HepG2 (cell line): Measurements from ENCODE around the gene SARS2. TPM values are rescaled to one million over a fixed set of nuclear protein-coding genes. Genes with fewer than 3 reads are reported as not detected.

ENCODE experiments used
- ATAC-seq: fragments of 200-7000 bp; cut with Tn5 transposase; 3 replicates; pipeline ENCODE4 v1.9.1; 2020; ENCODE audit warnings: mild to moderate bottlenecking, moderate library complexity
- BruUV-seq: library from RNA; stranded (reverse); fragments of 400-500 nt; replicated peaks from 2 replicates; lab custom pipeline; 2021; lab: Mats Ljungman, UMichigan
- CTCF ChIA-PET: fragments of 300-600 bp; formaldehyde crosslinking; extraction: SDS; loops from one replicate; lab custom pipeline; 2021; ENCODE audit warnings: low total read pairs, inconsistent platforms, low intra/inter-chr PET ratio; lab: Yijun Ruan, JAX
- POLR2A ChIA-PET: fragments of 350-600 bp; sonication (Branson Sonifier 250); formaldehyde crosslinking; loops from one replicate; lab custom pipeline; 2020; ENCODE audit warnings: antibody characterized with exemption, inconsistent platforms; lab: Yijun Ruan, JAX
- DNase-seq: peaks from one replicate; pipeline ENCODE4 v3.0.0-alpha.2; 2015; ENCODE audit warnings: low spot score
- FAIRE-seq: peaks from 3 replicates; lab custom pipeline; 2011; peaks lifted over from hg19 to GRCh38; lab: Jason Lieb, UNC
- H2AFZ ChIP-seq: one replicate; pipeline ENCODE4 v1.6.1; 2011; ENCODE audit warnings: low read length, inconsistent platforms
- H3K27ac ChIP-seq: fragments of 300-600 bp; 3 replicates; pipeline ENCODE4 v1.8.0; 2011; ENCODE audit warnings: mixed run types, mild to moderate bottlenecking, mixed read lengths, low read length, inconsistent platforms; ENCODE audit not compliant: insufficient read depth; ENCODE audit errors: extremely low read length
- H3K27me3 ChIP-seq, 2 experiments: fragments of 200-600 bp in 1 of 2; 2 replicates in 1 of 2; 3 replicates in 1 of 2; pipeline versions ENCODE4 v1.6.0 to v1.8.0; 2011; ENCODE audit warnings: low read length in 2 of 2, mild to moderate bottlenecking in 2 of 2, moderate library complexity in 2 of 2, inconsistent platforms in 1 of 2; ENCODE audit not compliant: insufficient read depth in 2 of 2, control insufficient read depth in 1 of 2
- H3K36me3 ChIP-seq, 2 experiments: fragments of 200-600 bp in 1 of 2; replicated peaks in 1 of 2; 2 replicates in 1 of 2; 3 replicates in 1 of 2; pipeline versions ENCODE4 v1.5.1 to v1.8.0; 2011; ENCODE audit warnings: low read length in 2 of 2, inconsistent platforms in 1 of 2; ENCODE audit not compliant: insufficient read depth in 2 of 2, control insufficient read depth in 1 of 2
- H3K4me1 ChIP-seq: 2 replicates; pipeline ENCODE4 v1.5.1; 2012; ENCODE audit warnings: low read length, inconsistent platforms; ENCODE audit not compliant: insufficient read depth
- H3K4me2 ChIP-seq: 2 replicates; pipeline ENCODE4 v1.6.0; 2011; ENCODE audit warnings: low read depth, low read length, inconsistent platforms
- H3K4me3 ChIP-seq, 3 experiments: fragments of 200-600 bp in 1 of 3; sonication (generic), shearing (Covaris generic) in 1 of 3; replicated peaks in 1 of 3; 2 replicates each; pipeline ENCODE4 v1.5.1; 2011 to 2016; ENCODE audit warnings: low read length in 3 of 3, inconsistent platforms in 2 of 3, low read depth in 2 of 3, mild to moderate bottlenecking in 2 of 3, control low read depth in 1 of 3, mixed read lengths in 1 of 3; ENCODE audit not compliant: insufficient read depth in 1 of 3
- H3K79me2 ChIP-seq: one replicate; pipeline ENCODE4 v1.6.1; 2011; ENCODE audit warnings: low read length, inconsistent platforms; ENCODE audit not compliant: insufficient read depth
- H3K9ac ChIP-seq: 2 replicates; pipeline ENCODE4 v1.6.0; 2011; ENCODE audit warnings: mild to moderate bottlenecking, low read depth, low read length, inconsistent platforms; ENCODE audit not compliant: insufficient read depth
- H3K9me3 ChIP-seq: 2 replicates; pipeline ENCODE4 v1.5.1; 2012; ENCODE audit warnings: mild to moderate bottlenecking, low read length
- H4K20me1 ChIP-seq: 2 replicates; pipeline ENCODE4 v1.6.0; 2011; ENCODE audit warnings: inconsistent platforms, mild to moderate bottlenecking, low read length, moderate library complexity; ENCODE audit not compliant: insufficient read depth
- ADNP ChIP-seq: sonication (generic); formaldehyde crosslinking; IDR thresholded peaks from 2 replicates; pipeline ENCODE4 v1.4.0; 2020; ENCODE audit warnings: missing genetic modification reagents
- KLF16 ChIP-seq, 2 experiments: sonication (generic) in 1 of 2; formaldehyde crosslinking in 1 of 2; IDR thresholded peaks; 2 replicates each; pipeline versions ENCODE4 v1.6.1 to v1.8.0; 2016 to 2023; ENCODE audit warnings: missing genetic modification reagents in 2 of 2, missing compliant biosample characterization in 1 of 2
- MTA1 ChIP-seq: sonication (generic); formaldehyde crosslinking; IDR thresholded peaks from 2 replicates; pipeline ENCODE4 v1.4.0; 2020; ENCODE audit warnings: missing genetic modification reagents, mild to moderate bottlenecking, borderline replicate concordance
- PHF5A ChIP-seq: IDR thresholded peaks from one replicate; pipeline ENCODE4 v1.6.1; 2018; ENCODE audit warnings: low read depth, missing genetic modification reagents; ENCODE audit not compliant: unreplicated experiment
- TCF12 ChIP-seq, 2 experiments: fragments of 450-650 bp in 1 of 2; sonication (generic) in 1 of 2; formaldehyde crosslinking in 1 of 2; IDR thresholded peaks; 2 replicates each; pipeline versions ENCODE4 v1.6.1 to v1.8.0; 2017 to 2022; ENCODE audit warnings: antibody characterized with exemption in 1 of 2, mild to moderate bottlenecking in 1 of 2, missing genetic modification reagents in 1 of 2, moderate library complexity in 1 of 2
- ZMYM3 ChIP-seq: sonication (generic); formaldehyde crosslinking; IDR thresholded peaks from 2 replicates; pipeline ENCODE4 v1.5.1; 2020; ENCODE audit warnings: mild to moderate bottlenecking, missing genetic modification reagents
- ZNF263 ChIP-seq: sonication (generic); formaldehyde crosslinking; IDR thresholded peaks from 2 replicates; pipeline ENCODE4 v1.4.0; 2020; ENCODE audit warnings: missing genetic modification reagents
- WGBS: methylation state at CpG from one replicate; pipeline ENCODE4 v1.1.6; 2017; ENCODE audit warnings: low lambda C conversion rate; 5-methylcytosine and 5-hydroxymethylcytosine counted together
- in situ Hi-C: cut with HindIII; loops from 2 replicates; pipeline ENCODE4 v1.10.0; 2017; ENCODE audit warnings: low pct_unique_long_range_greater_than_20kb; ENCODE audit not compliant: extremely low pct_ligation_motif_present
- intact Hi-C: fragments of 100-400 bp; cut with micrococcal nuclease; formaldehyde crosslinking; loops from one replicate; pipeline ENCODE4 v1.10.0; 2022; ENCODE audit not compliant: unreplicated experiment
- polyA plus RNA-seq, 8 experiments: library from polyadenylated mRNA; depleted of rRNA in 3 of 8; stranded (reverse) in 7 of 8; unstranded in 1 of 8; fragments of >200 nt; fragmentation: Illumina TruSeq in 4 of 8; extraction: Trizol in 4 of 8; gene quantifications; 2 replicates each; pipeline versions ENCODE4 v1.2.1 to v1.2.3, GENCODE V29; 2011 to 2016; ENCODE audit warnings: low read depth in 4 of 8, missing spikeins in 1 of 8, mixed read lengths in 1 of 8; ENCODE audit not compliant: insufficient read depth in 1 of 8
- total RNA-seq, 5 experiments: library from RNA; depleted of rRNA; stranded (reverse); fragments of >200 nt; fragmentation: Illumina TruSeq; extraction: Trizol; gene quantifications; 2 replicates each; pipeline ENCODE4 v1.2.3, GENCODE V29; 2016; ENCODE audit warnings: low read depth in 1 of 5
- TF ChIP-seq, protein P1 (sequence below): sonication (generic); formaldehyde crosslinking; IDR thresholded peaks from 2 replicates; pipeline ENCODE4 v1.4.0; 2020; ENCODE audit warnings: mild to moderate bottlenecking, missing genetic modification reagents, borderline replicate concordance

Gene SARS2
- total and polyA plus RNA-seq, 2 of the 13 experiments (the other 11 are each of a cell fraction or from before 2014, with no cell fraction given), result 40.0 to 48.6 TPM

DNA sequence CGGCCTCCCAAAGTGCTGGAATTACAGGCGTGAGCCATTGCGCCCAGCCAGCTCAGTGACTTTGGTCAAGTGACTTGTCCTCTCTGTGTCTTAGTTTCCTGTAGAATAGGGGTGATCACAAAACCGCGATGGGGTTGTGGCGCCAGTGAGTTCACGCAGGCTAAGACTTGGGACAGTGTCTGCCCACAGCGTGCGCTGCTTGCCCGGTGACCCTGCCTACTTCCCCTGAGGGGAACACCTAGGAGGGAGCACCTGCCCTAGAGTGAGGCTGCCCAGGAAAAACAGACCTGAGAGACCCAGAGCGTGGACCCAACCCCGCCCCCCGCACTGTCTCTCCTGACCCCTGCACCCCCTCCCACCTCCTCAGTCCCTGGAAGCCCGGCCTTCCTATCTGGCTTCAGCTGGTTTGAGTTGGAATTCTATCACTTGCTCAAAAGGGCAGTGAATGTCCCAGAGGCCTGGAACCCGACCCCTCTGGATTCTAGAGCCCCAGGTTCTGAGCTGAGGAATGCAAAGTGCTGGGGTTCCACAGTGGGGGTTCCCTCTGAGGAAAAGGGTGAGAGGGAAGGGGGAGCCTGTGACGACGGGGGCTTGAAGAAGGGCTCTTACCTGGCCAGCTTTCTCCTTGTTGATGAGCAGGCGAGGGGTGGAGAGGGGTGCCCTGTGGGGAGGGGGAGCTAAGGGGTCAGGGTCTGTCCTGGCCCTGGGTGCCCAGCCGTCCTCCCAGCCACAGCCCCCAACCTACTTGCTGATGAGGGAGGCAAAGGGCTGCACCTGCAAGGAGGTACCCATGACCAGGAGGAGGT lies 50.3 kb downstream of the SARS2 start:
- BruUV-seq, result no TSS peak
- H3K79me2 ChIP-seq, result no peaks in the 10 kb centered on the region
- POLR2A ChIA-PET, result interaction anchor here (1.3 to 5.6 kb wide), 3 partner anchors 21 to 31 kb away, joined by 4 to 37 read pairs (median 5); no protein-coding TSS in a partner anchor
- peaks cover 45% of the 10 kb centered on the region for H3K4me1 ChIP-seq
- H2AFZ ChIP-seq, result no peak overlapping the region
- peaks cover 0 to 2% of the 10 kb centered on the region in 2 experiments; a peak in 2 of 5 replicates for H3K36me3 ChIP-seq
- intact Hi-C loops (no loop called here), in situ Hi-C loops (no loop called here)
- no peak for ATAC-seq
- TF ChIP-seq ZMYM3 (CRISPR knock-in tag), result no peak
- TF ChIP-seq ZNF263 (CRISPR knock-in tag), result 0 out of 2 replicates have a peak, but pooled peaks have one; percentile 34
- H3K9me3 ChIP-seq, result no peaks in the 10 kb centered on the region
- H3K4me3 ChIP-seq, result no peak overlapping the region
- no peaks in the 10 kb centered on the region for H3K27me3 ChIP-seq
- no peak overlapping the region for H3K9ac ChIP-seq
- WGBS, result 88% methylated on average over 11 of the region's 19 CpGs
- no peak overlapping the region for H3K4me2 ChIP-seq
- H3K27ac ChIP-seq, result no peak overlapping the region
- FAIRE-seq, result no peak
- CTCF ChIA-PET, result no interaction called here
- no peak for DNase-seq
- H4K20me1 ChIP-seq, result no peaks in the 10 kb centered on the region

DNA sequence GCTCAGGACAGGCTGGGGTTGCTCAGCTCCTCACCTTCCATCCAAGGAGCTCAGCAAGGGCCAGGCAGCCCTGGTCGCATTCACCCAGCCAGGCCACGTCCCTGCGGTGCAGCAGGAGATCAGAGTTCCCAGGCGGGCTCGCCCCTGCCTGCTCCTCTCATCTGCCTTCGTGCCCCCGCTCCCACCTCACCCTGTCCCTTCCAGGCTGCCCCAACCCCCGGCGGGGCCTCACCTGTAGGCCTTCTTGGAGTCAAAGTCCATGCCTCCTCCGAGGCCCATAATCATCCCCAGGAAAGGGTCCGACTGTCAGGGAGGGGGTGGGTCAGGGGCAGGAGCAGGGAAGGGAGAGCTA lies 51.2 kb downstream of the SARS2 start:
- H2AFZ ChIP-seq, result no peak overlapping the region
- peaks cover 0 to 2% of the 10 kb centered on the region in 2 experiments; a peak in 2 of 5 replicates for H3K36me3 ChIP-seq
- FAIRE-seq, result no peak
- no peak for TF ChIP-seq PHF5A
- TF ChIP-seq, protein P1, sequence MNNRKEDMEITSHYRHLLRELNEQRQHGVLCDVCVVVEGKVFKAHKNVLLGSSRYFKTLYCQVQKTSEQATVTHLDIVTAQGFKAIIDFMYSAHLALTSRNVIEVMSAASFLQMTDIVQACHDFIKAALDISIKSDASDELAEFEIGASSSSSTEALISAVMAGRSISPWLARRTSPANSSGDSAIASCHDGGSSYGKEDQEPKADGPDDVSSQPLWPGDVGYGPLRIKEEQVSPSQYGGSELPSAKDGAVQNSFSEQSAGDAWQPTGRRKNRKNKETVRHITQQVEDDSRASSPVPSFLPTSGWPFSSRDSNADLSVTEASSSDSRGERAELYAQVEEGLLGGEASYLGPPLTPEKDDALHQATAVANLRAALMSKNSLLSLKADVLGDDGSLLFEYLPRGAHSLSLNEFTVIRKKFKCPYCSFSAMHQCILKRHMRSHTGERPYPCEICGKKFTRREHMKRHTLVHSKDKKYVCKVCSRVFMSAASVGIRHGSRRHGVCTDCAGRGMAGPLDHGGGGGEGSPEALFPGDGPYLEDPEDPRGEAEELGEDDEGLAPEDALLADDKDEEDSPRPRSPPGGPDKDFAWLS (CRISPR knock-in tag), result no peak
- TF ChIP-seq KLF16 (CRISPR knock-in tag; IDR thresholded peaks at IDR 0.05), result no peak
- TF ChIP-seq TCF12 (IDR thresholded peaks at IDR 0.05), result no peak
- TF ChIP-seq TCF12 (CRISPR knock-in tag; IDR thresholded peaks at IDR 0.05), result no peak
- no peak for TF ChIP-seq MTA1 (CRISPR knock-in tag)
- no peak for TF ChIP-seq ADNP
- peak; percentile 9; the same call in 1 of the 3 replicates for ATAC-seq
- in situ Hi-C loops (no loop called here), intact Hi-C loops (no loop called here)
- no peak for DNase-seq
- no peak overlapping the region for H3K4me3 ChIP-seq
- H3K4me2 ChIP-seq, result 0 out of 2 replicates have a peak overlapping the region, but pooled peaks have one; percentile 15
- BruUV-seq, result no TSS peak
- H3K9me3 ChIP-seq, result no peaks in the 10 kb centered on the region
- H4K20me1 ChIP-seq, result no peaks in the 10 kb centered on the region
- no peak overlapping the region for H3K9ac ChIP-seq
- ChIA-PET CTCF (no interaction called here), POLR2A (interaction anchor here (1.3 to 5.6 kb wide), 5 partner anchors 8 to 30 kb away, joined by 4 to 37 read pairs (median 7); partner anchors contain the start of genes NFKBIB and SIRT2)
- no peak overlapping the region for H3K27ac ChIP-seq
- 60% methylated on average over 11 of the region's 11 CpGs for WGBS
- no peaks in the 10 kb centered on the region for H3K79me2 ChIP-seq
- H3K27me3 ChIP-seq, result no peaks in the 10 kb centered on the region
- H3K4me1 ChIP-seq, result peaks cover 45% of the 10 kb centered on the region
